ENCODE results near the gene NTSR1. TPM values are rescaled to one million over a fixed set of nuclear protein-coding genes. Genes with fewer than 3 reads are reported as not detected.

NTSR1 gene
- total RNA-seq, 1 donor from 2014 or later = not detected

GRCh38 chr20:62739067-62739466, 30.4 kb downstream of the NTSR1 start:
- no peak for TF ChIP-seq CTCF (conservative IDR thresholded peaks at IDR 0.05)
- no peaks in the 10 kb centered on the region for H3K9me3 Mint-ChIP-seq
- H3K27me3 Mint-ChIP-seq (ENCODE audit: low read depth) = peaks cover 10% of the 10 kb centered on the region
- H3K4me3 Mint-ChIP-seq = no peak overlapping the region
- peaks cover 10% of the 10 kb centered on the region for H3K4me1 Mint-ChIP-seq
- no peaks in the 10 kb centered on the region for H3K36me3 Mint-ChIP-seq (ENCODE audit: low read depth)
- no peak for DNase-seq (ENCODE audit: low read depth, low spot score)
- H3K27ac Mint-ChIP-seq (ENCODE audit: unreplicated experiment) = no peak overlapping the region

- H3K36me3 Mint-ChIP-seq (ENCODE audit: low read depth) = no peaks in the 10 kb centered on the region
- no peak for DNase-seq (ENCODE audit: low read depth, low spot score)
- H3K27me3 Mint-ChIP-seq (ENCODE audit: low read depth) = peaks cover 10% of the 10 kb centered on the region
- TF ChIP-seq CTCF (conservative IDR thresholded peaks at IDR 0.05) = no peak
- H3K4me1 Mint-ChIP-seq = peaks cover 10% of the 10 kb centered on the region
- H3K4me3 Mint-ChIP-seq = no peak overlapping the region
- H3K9me3 Mint-ChIP-seq = no peaks in the 10 kb centered on the region
- no peak overlapping the region for H3K27ac Mint-ChIP-seq (ENCODE audit: unreplicated experiment)
These were observed 31.1 kb downstream of the NTSR1 start for GRCh38 chr20:62739581-62740285.

GRCh38 chr20:62740286-62741141, 31.9 kb downstream of the NTSR1 start:
- DNase-seq (ENCODE audit: low read depth, low spot score) = no peak
- H3K36me3 Mint-ChIP-seq (ENCODE audit: low read depth) = no peaks in the 10 kb centered on the region
- no peak overlapping the region for H3K4me3 Mint-ChIP-seq
- no peak for TF ChIP-seq CTCF (conservative IDR thresholded peaks at IDR 0.05)
- peaks cover 10% of the 10 kb centered on the region for H3K4me1 Mint-ChIP-seq
- no peaks in the 10 kb centered on the region for H3K9me3 Mint-ChIP-seq
- peaks cover 14% of the 10 kb centered on the region for H3K27me3 Mint-ChIP-seq (ENCODE audit: low read depth)
- no peak overlapping the region for H3K27ac Mint-ChIP-seq (ENCODE audit: unreplicated experiment)

- H3K27me3 Mint-ChIP-seq (ENCODE audit: low read depth) = peaks cover 14% of the 10 kb centered on the region
- no peak overlapping the region for H3K4me3 Mint-ChIP-seq
- no peaks in the 10 kb centered on the region for H3K36me3 Mint-ChIP-seq (ENCODE audit: low read depth)
- H3K9me3 Mint-ChIP-seq = no peaks in the 10 kb centered on the region
- peaks cover 10% of the 10 kb centered on the region for H3K4me1 Mint-ChIP-seq
- TF ChIP-seq CTCF (conservative IDR thresholded peaks at IDR 0.05) = no peak
- H3K27ac Mint-ChIP-seq (ENCODE audit: unreplicated experiment) = no peak overlapping the region
- DNase-seq (ENCODE audit: low read depth, low spot score) = no peak
These were observed 32.6 kb downstream of the NTSR1 start for GRCh38 chr20:62741191-62741691.

GRCh38 chr20:62741701-62742491, 33.3 kb downstream of the NTSR1 start:
- Mint-ChIP-seq H3K27ac (ENCODE audit: unreplicated experiment) (no peak overlapping the region), H3K27me3 (ENCODE audit: low read depth) (peaks cover 17% of the 10 kb centered on the region), H3K36me3 (ENCODE audit: low read depth) (no peaks in the 10 kb centered on the region), H3K4me3 (no peak overlapping the region), H3K4me1 (peaks cover 10% of the 10 kb centered on the region), H3K9me3 (no peaks in the 10 kb centered on the region)
- no peak for DNase-seq (ENCODE audit: low read depth, low spot score)
- no peak for TF ChIP-seq CTCF (conservative IDR thresholded peaks at IDR 0.05)
